H7 (cell line): ENCODE measurements around the gene PARP3. TPM values are rescaled to one million over a fixed set of nuclear protein-coding genes. Genes with fewer than 3 reads are reported as not detected.
"Not testable (repeated sequence)": the region's sequence is repeated elsewhere in the genome, so short reads cannot be mapped to it uniquely, and the experiment has no call there.

ENCODE experiments used
- DNase-seq: peaks from one replicate; pipeline ENCODE4 v3.0.0; 2012
- H3K27me3 ChIP-seq: 2 replicates; pipeline ENCODE4 v1.6.0; 2011; ENCODE audit warnings: mild to moderate bottlenecking, low read length; ENCODE audit not compliant: control insufficient read depth, insufficient read depth
- H3K36me3 ChIP-seq: replicated peaks from 2 replicates; pipeline ENCODE4 v1.5.1; 2011; ENCODE audit warnings: low read length; ENCODE audit not compliant: control insufficient read depth, insufficient read depth
- H3K4me3 ChIP-seq: 2 replicates; pipeline ENCODE4 v1.5.1; 2011; ENCODE audit warnings: low read depth, mild to moderate bottlenecking, control low read depth, low read length, moderate library complexity; ENCODE audit not compliant: insufficient read depth
- total RNA-seq: library from RNA; depleted of rRNA; stranded (reverse); fragments of >200 nt; shearing (Covaris generic); gene quantifications from 2 replicates; pipeline ENCODE4 v1.2.3, GENCODE V29; 2014; rRNA removed

The PARP3 gene
- total RNA-seq = 3.2 and 5.5 TPM in 2 replicates

- peak within 1 kb of the TSS; percentile 91 for H3K4me3 ChIP-seq
- DNase-seq = peak; percentile 100
- no peaks in the 10 kb centered on the region for H3K27me3 ChIP-seq
- H3K36me3 ChIP-seq = peaks cover 14% of the 10 kb centered on the region
These were observed at the start of gene PARP3, which contains the start of gene RRP9 for GRCh38 chr3:51941798-51942602. Gene PARP3, plus strand, starts transcription at chr3:51942363. Its CDS starts 993 bp downstream, at chr3:51943356. Gene RRP9, minus strand, starts transcription at chr3:51941904. Its CDS starts 37 bp downstream, at chr3:51941867.

GRCh38 chr3:51894391-51894790 is 47.8 kb upstream of the PARP3 start:
- DNase-seq = no peak
- H3K36me3 ChIP-seq = no peaks in the 10 kb centered on the region
- H3K27me3 ChIP-seq = no peaks in the 10 kb centered on the region
- H3K4me3 ChIP-seq = no peak overlapping the region

DNA sequence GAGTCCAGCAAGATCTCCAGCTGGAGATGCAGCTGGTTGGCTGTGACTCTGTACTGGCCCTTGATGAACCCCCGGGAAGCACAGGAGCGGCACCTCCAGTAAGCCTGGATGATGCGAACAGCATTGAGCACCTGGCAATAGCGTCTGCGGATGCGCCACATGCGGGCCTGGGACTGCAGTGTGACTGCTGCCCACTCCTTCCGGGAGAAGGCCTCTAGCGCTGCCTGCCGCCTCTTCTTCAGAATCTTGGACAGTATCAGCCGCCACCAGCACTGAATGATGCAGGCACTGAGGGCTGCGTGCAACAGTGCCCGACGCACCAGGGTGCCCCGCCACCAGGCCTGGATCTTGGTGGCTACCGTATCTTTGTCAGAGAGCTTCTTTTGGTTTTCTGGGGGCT is 47.2 kb upstream of the PARP3 start:
- no peak for DNase-seq
- Histone ChIP-seq H3K4me3 (no peak overlapping the region), H3K36me3 (no peaks in the 10 kb centered on the region), H3K27me3 (no peaks in the 10 kb centered on the region)

GRCh38 chr3:51896607-51897305 is 45.4 kb upstream of the PARP3 start:
- Histone ChIP-seq H3K27me3 (no peaks in the 10 kb centered on the region), H3K4me3 (no peak overlapping the region), H3K36me3 (no peaks in the 10 kb centered on the region)
- no peak for DNase-seq

- H3K27me3 ChIP-seq = no peaks in the 10 kb centered on the region
- no peak overlapping the region for H3K4me3 ChIP-seq
- DNase-seq = no peak
- no peaks in the 10 kb centered on the region for H3K36me3 ChIP-seq
These were observed 44.8 kb upstream of the PARP3 start for GRCh38 chr3:51897391-51897790.

- not testable (repeated sequence) for H3K27me3 ChIP-seq, H3K36me3 ChIP-seq, DNase-seq, H3K4me3 ChIP-seq
These were observed 42.1 kb upstream of the PARP3 start for GRCh38 chr3:51900043-51900442.

- not testable (repeated sequence) for H3K4me3 ChIP-seq, DNase-seq, H3K36me3 ChIP-seq, H3K27me3 ChIP-seq
These were observed 39.8 kb upstream of the PARP3 start for GRCh38 chr3:51902361-51902760.

DNA sequence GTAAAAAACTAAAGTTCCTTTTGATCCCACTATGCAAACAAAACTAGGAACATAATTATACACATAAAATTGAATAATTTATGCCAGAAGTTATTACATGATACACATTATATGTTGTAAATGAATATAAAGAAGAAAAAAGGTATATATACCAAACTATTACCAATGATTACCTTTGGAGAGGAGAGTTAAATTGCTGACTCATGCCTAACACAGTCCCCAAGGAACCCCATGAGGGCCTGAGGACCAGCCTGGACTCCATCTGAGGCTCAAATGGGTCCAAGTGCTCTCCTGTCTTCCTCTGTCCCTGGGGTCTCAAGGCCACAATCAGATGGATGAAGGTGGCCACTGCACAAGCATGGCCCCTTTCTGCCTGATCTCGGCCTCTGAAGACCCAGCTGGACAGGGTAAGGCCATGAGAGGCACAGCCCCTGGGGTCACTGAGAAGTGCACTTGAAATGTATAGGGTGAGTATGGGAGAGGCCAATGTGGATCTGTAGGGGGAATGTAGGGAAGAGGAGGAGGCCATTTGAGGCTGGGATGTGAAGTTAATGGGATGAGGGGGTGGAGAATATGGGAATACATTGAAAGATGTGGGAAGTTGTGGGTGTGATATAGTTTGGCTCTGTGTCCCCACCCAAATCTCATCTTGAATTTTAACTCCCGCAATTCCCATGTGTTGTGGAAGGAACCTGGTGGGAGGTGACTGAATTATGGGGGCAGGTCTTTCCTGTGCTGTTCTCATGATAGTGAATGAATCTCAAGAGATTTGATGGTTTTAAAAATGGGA is 37.9 kb upstream of the PARP3 start:
- Histone ChIP-seq H3K36me3 (no peaks in the 10 kb centered on the region), H3K4me3 (no peak overlapping the region), H3K27me3 (no peaks in the 10 kb centered on the region)
- no peak for DNase-seq

GRCh38 chr3:51908026-51908425 is 34.1 kb upstream of the PARP3 start:
- no peak overlapping the region for H3K4me3 ChIP-seq
- H3K27me3 ChIP-seq = no peaks in the 10 kb centered on the region
- no peak for DNase-seq
- no peaks in the 10 kb centered on the region for H3K36me3 ChIP-seq

DNA sequence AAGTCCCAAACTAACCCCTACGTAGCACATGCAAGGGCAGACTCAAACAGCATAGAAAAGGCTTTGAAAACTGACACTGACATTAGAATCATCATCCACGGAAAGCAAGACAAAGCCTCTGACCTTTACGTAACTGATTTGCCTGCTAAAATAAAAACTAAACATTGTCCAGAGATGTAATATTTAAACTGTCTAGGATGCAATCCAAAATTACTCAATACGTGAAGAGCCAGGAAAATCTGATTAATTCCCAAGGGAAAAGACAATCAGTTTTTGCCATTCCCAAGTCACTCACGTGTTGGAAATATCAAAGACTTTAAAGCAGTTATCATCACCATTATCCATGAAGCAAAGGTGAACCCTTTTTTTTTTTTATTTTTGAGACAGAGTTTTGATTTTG is 25.7 kb upstream of the PARP3 start:
- Histone ChIP-seq H3K27me3 (no peaks in the 10 kb centered on the region), H3K4me3 (no peak overlapping the region), H3K36me3 (no peaks in the 10 kb centered on the region)
- no peak for DNase-seq

DNA sequence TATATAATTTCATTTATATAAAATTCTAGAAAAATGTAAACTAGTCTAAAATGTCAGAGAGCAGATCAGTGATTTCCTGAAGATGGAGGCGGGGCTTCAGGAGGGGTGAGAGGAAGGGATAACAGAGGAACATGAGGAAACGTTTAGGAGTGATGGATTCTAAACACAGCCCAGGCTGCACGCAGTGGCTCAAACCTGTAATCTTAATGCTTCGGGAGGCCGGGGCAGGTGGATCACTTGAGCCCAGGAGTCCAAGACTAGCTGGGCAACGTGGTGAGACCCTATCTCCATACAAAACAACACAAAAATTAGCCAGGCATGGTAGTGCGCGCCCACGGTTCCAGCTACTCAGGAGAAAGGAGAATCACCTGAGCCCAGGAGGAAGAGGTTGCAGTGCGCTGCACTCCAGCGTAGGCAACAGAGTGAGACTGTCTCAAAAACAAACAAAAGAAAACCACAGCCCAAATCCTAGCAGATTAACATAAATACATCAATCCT is 21.0 kb upstream of the PARP3 start:
- Histone ChIP-seq H3K27me3 (no peaks in the 10 kb centered on the region), H3K36me3 (no peaks in the 10 kb centered on the region), H3K4me3 (no peak overlapping the region)
- DNase-seq = no peak

- no peaks in the 10 kb centered on the region; the same call in 1 of the 2 replicates for H3K36me3 ChIP-seq
- no peak overlapping the region for H3K4me3 ChIP-seq
- no peak for DNase-seq
- no peaks in the 10 kb centered on the region for H3K27me3 ChIP-seq
These were observed 14.8 kb upstream of the PARP3 start for GRCh38 chr3:51927061-51927977.

GRCh38 chr3:51928438-51928837 is 13.7 kb upstream of the PARP3 start:
- Histone ChIP-seq H3K4me3 (no peak overlapping the region), H3K36me3 (peaks cover 6% of the 10 kb centered on the region), H3K27me3 (no peaks in the 10 kb centered on the region)
- DNase-seq = peak; percentile 16
